GM12874 (cell line): Measurements from ENCODE around the gene NLGN2.

Source experiments
- CTCF ChIP-seq: IDR thresholded peaks from 2 replicates; pipeline ENCODE4 v1.5.1; 2011; ENCODE audit warnings: low read depth, mild to moderate bottlenecking, control low read depth, low read length, moderate library complexity; ENCODE audit not compliant: insufficient read depth

The NLGN2 gene

DNA sequence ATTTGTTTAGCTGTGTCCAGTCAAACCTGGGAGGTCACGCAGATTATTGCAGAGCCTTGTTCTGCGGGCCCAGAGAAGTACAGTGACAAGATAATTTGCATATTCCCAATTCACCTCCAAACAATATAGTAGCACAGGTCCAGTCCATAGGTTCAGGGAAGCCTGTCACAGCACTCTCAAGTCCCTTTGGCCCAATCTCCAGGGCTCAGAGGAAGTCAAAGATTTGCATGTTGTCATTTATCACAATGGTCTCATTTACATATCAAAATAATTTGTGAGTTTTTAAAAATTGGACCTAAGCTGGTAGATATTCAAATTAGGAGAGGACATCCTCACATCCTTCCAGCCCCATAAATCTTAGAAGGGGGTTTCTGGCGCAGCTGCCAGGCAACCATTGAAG lies 59.9 kb downstream of the NLGN2 start:
- TF ChIP-seq CTCF: no peak

DNA sequence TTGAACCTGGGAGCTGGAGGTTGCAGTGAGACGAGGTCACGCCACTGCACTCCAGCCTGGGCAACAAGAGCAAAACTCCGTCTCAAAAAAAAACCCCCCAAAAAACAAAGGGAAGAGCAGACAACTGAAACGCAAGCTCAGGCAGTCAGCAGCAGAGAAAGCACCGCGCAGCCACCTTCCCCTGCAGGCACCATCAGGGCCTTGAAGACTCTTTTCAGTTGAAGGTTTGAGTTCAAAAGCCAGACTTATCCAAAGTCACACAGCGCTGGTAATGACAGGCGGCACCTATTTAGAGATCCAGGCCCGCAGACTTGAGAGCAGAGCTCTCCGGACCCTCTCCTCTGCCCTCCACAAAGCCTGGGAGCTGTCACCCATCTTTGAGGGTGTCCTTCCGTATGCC lies 60.6 kb downstream of the NLGN2 start:
- TF ChIP-seq CTCF: no peak

DNA sequence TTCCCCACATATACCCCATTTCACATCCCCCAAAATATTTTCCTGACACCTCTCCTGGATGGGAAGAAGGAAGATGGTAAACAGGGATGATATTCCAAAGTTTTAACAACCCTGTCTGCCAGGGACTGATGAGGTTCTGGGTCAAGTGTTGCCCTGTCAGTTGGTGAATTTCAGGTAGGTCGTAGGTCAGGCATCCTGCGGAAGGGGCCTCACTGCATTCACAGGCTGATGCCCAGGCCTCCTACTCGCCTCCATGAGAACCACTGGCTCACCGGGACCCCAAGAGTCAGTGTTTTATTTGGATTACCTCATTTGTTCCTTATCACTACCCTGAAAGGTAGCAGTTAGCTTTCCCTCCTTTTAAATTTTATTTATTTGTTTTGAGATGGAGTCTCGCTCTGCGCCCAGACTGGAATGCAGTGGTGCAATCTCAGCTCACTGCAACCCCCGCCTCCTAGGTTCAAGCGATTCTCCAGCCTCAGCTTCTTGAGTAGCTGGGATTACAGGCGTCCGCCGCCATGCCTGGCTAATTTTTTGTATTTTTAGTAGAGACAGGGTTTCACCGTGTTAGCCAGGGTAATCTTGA lies 61.3 kb downstream of the NLGN2 start:
- no peak for TF ChIP-seq CTCF
